Lung (tissue), 12 donors: ENCODE results near the gene AGPAT1. TPM values are rescaled to one million over a fixed set of nuclear protein-coding genes. Genes with fewer than 3 reads are reported as not detected.
A peak's percentile ranks its signal among the peaks of the same experiment; 100 is the strongest.

Source experiments
- ATAC-seq: fragments of 200-7000 bp; cut with Tn5 transposase; one replicate; pipeline ENCODE4 v1.9.1; 2020; ENCODE audit warnings: moderate number of reproducible peaks; ENCODE audit not compliant: insufficient read depth, low FRiP score
- DNase-seq, 3 donors: peaks; one replicate each; pipeline ENCODE4 v3.0.0-alpha.2; 2013 to 2017
- H3K27ac ChIP-seq, 2 donors: one replicate each; pipeline ENCODE4 v1.5.1; 2013; ENCODE audit warnings: mild to moderate bottlenecking in 2 of 2, moderate library complexity in 2 of 2, control low read depth in 1 of 2, inconsistent platforms in 1 of 2, low read depth in 1 of 2, low read length in 1 of 2
- H3K27me3 ChIP-seq, 3 donors: one replicate each; pipeline ENCODE4 v1.5.1; 2013; ENCODE audit warnings: low read length in 2 of 3; ENCODE audit not compliant: control insufficient read depth in 3 of 3, insufficient read depth in 3 of 3
- H3K36me3 ChIP-seq, 4 donors: one replicate each; pipeline ENCODE4 v1.5.1; 2013; ENCODE audit warnings: low read length in 4 of 4, mild to moderate bottlenecking in 1 of 4, moderate library complexity in 1 of 4; ENCODE audit not compliant: control insufficient read depth in 4 of 4, insufficient read depth in 4 of 4
- H3K4me1 ChIP-seq, 5 donors: one replicate each; pipeline ENCODE4 v1.5.1; 2013; ENCODE audit warnings: low read length in 5 of 5, mild to moderate bottlenecking in 2 of 5, moderate library complexity in 1 of 5; ENCODE audit not compliant: control insufficient read depth in 5 of 5, insufficient read depth in 5 of 5
- H3K4me3 ChIP-seq: one replicate; pipeline ENCODE4 v1.5.1; 2013; ENCODE audit warnings: mild to moderate bottlenecking, control low read depth, moderate library complexity
- H3K9ac ChIP-seq, 2 donors: one replicate each; pipeline ENCODE4 v1.5.1; 2013; ENCODE audit warnings: low read length in 2 of 2, control low read depth in 1 of 2; ENCODE audit not compliant: insufficient read depth in 1 of 2
- H3K9me3 ChIP-seq, 4 donors: one replicate each; pipeline ENCODE4 v1.5.1; 2013; ENCODE audit warnings: low read length in 3 of 4, mild to moderate bottlenecking in 1 of 4, moderate library complexity in 1 of 4; ENCODE audit not compliant: control insufficient read depth in 4 of 4, insufficient read depth in 3 of 4
- CTCF ChIP-seq: IDR thresholded peaks from 2 replicates; pipeline ENCODE4 v1.5.1; 2012; ENCODE audit warnings: mild to moderate bottlenecking; ENCODE audit errors: control extremely low read depth, extremely low read depth
- WGBS, 2 donors: extraction: QIAGEN DNeasy Blood & Tissue Kit; methylation state at CpG; one replicate each; pipeline ENCODE4 v1.1.7; 2013; 5-methylcytosine and 5-hydroxymethylcytosine counted together
- polyA plus RNA-seq, 2 donors: library from polyadenylated mRNA; stranded (reverse); fragments of 200-250 nt; gene quantifications; one replicate each; pipeline ENCODE4 v1.2.1, GENCODE V29; 2013
- total RNA-seq, 2 donors: library from RNA; depleted of rRNA in 1 of 2; stranded (reverse); fragments of >200 nt in 1 of 2; gene quantifications; one replicate each; pipeline ENCODE4 v1.2.1, GENCODE V29; 2014 to 2021
- donor health status: control.
- donor health status: control.
- donor health status: Bipolar disorder and iron deficiency.
- donor health status: healthy.
- donor health status: DM: yes; HTN: yes; CAD: no.

The AGPAT1 gene
- total and polyA plus RNA-seq, 4 donors, result 24.7 to 52.6 (median 40.5) TPM

GRCh38 chr6:32179766-32180405 is 4.0 kb upstream of the AGPAT1 start:
- DNase-seq, result no peak
- no peak for ATAC-seq
- peaks cover 11 to 40% (median 20%) of the 10 kb centered on the region in 5 donors for H3K4me1 ChIP-seq
- no peak for TF ChIP-seq CTCF
- H3K9me3 ChIP-seq, result no peaks in the 10 kb centered on the region
- H3K36me3 ChIP-seq, result peaks cover 0 to 19% (median 13%) of the 10 kb centered on the region in 4 donors
- no peaks in the 10 kb centered on the region for H3K27me3 ChIP-seq
- peak overlapping the region in 1 of 2 donors; percentile 6 for H3K27ac ChIP-seq
- H3K9ac ChIP-seq, result no peak overlapping the region
- 72 to 81% methylated on average over 10 of the region's 10 CpGs for WGBS, 2 donors
- no peak overlapping the region for H3K4me3 ChIP-seq

DNA sequence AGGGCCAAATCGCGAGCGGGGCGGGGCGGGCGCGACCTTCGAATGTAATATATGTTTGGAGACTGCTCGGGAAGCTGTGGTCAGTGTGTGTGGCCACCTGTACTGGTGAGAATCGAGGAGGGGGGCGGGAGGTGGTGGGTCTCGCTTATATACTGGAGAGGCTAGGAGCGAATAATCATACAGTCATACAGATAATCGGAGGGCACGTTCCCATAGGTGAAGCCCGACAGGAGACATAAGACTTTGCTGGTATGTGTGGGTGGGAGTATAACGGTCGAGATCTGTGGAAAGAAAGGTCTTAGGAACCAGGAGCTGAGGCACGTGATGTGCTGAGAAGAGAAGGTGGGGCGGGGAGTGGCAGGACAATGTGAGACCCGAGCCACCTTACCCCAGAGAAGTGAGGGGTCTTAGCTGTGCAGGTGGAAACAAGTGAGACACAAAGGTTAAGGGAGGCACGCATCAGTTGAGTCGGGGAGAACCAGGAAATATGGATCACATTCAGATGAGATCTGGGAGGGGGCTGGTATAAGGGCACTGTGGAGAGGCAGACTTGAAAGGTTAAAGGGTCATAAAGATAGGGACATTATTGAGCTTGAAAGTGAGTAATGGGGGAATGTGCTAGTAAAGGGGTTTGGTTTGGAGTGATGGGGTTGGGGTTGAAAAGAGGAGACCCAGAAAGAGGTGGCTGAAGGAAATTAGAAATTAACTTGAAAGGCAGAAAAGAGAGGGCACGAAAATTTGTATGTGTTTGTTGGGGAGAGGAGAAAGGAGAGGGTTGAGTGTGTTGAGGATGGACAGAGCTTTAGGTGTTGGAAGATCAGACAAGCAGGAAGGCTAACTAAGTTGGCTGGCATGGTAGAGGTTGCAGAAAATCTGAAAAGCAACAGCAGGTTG is 2.9 kb upstream of the AGPAT1 start:
- peak overlapping the region; percentile 75 to 88 for H3K27ac ChIP-seq
- TF ChIP-seq CTCF, result no peak
- DNase-seq (peak in 1 of 3 donors; percentile 29), ATAC-seq (no peak)
- H3K9me3 ChIP-seq, result no peaks in the 10 kb centered on the region
- peaks cover 11 to 45% (median 25%) of the 10 kb centered on the region in 5 donors for H3K4me1 ChIP-seq
- H3K27me3 ChIP-seq, result no peaks in the 10 kb centered on the region
- peak overlapping the region; percentile 67 for H3K4me3 ChIP-seq
- peaks cover 0 to 19% (median 13%) of the 10 kb centered on the region in 4 donors for H3K36me3 ChIP-seq
- WGBS, 2 donors, result 2% methylated on average over 24 of the region's 24 CpGs
- H3K9ac ChIP-seq, result peak overlapping the region; percentile 71 to 92

DNA sequence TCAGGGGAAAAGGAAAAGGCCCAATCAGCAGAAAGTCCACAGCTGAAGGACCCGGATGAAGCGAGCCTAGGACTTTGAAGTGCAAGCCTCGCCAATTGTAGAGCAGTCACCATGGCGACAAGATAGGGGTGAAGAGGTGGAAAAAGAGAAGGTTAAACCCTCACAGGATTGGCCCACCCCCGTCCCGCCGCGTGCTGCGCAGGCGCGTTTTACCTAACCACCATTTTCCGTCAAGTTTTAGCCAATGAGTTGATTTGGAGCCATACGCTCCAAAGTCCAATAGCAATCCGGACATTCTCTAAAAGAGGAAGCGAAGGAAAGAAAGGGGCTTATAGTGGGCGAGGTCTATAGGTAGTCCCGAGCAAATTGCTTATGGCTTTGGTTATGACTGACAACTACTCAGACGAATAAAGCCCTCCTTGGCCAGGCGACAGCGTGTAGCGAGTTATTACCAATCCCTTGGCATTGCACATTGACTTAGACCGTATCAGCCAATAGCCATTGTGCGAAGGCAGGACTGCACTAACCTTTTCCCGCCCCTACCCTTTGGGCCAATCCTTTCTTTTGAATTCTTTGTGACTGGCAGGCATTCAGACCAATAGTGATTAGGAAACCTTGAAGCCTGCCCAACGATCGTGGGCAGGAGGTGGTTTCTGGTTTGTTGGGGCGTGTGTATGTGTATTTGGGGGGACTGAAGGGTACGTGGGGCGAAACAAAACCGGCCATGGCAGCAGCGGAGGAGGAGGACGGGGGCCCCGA is 2.1 kb upstream of the AGPAT1 start, which contains the start of gene RNF5:
Gene RNF5 (plus strand): TSS at position 618 of the 759 bp plus-strand sequence. CDS start 107 bp downstream, at position 725.
- Histone ChIP-seq H3K4me1 (peaks cover 11 to 46% (median 25%) of the 10 kb centered on the region in 5 donors), H3K9ac (peak within 1 kb of the TSS; percentile 74 to 92)
- WGBS, 2 donors, result 0 to 1% methylated on average over 33 of the region's 33 CpGs

More for the DNA sequence above, 2.1 kb upstream of the AGPAT1 start, which contains the start of gene RNF5:
- H3K27ac ChIP-seq, result peak within 1 kb of the TSS; percentile 88 to 95
- H3K27me3 ChIP-seq, result no peaks in the 10 kb centered on the region
- H3K9me3 ChIP-seq, result no peaks in the 10 kb centered on the region
- H3K4me3 ChIP-seq, result peak within 1 kb of the TSS; percentile 67
- peaks cover 0 to 13% (median 11%) of the 10 kb centered on the region in 4 donors for H3K36me3 ChIP-seq
- peak; percentile 99 to 100 (median 100) for DNase-seq
- no peak for TF ChIP-seq CTCF
- ATAC-seq, result peak; percentile 86
